Caco-2 (cell line): ENCODE data around the gene CDK10. TPM values are rescaled to one million over a fixed set of nuclear protein-coding genes. Genes with fewer than 3 reads are reported as not detected.
A peak's percentile ranks its signal among the peaks of the same experiment; 100 is the strongest.

Experiments used
- Bru-seq: library from RNA; stranded (reverse); fragments of 400-500 nt; gene quantifications from one replicate; lab custom pipeline; 2021; lab: Mats Ljungman, UMichigan
- BruChase-seq, 2 experiments: library from RNA; stranded (reverse); fragments of 400-500 nt; gene quantifications; one replicate each; lab custom pipeline; 2021; lab: Mats Ljungman, UMichigan
- BruUV-seq: library from RNA; stranded (reverse); fragments of 400-500 nt; replicated peaks from 2 replicates; lab custom pipeline; 2021; lab: Mats Ljungman, UMichigan
- CTCF ChIA-PET: fragments of 300-600 bp; sonication (Branson Sonifier 250); formaldehyde crosslinking; loops from one replicate; lab custom pipeline; 2022; ENCODE audit warnings: antibody characterized with exemption; lab: Charles Lee
- POLR2A ChIA-PET: fragments of 300-600 bp; sonication (Branson Sonifier 250); formaldehyde crosslinking; loops from one replicate; lab custom pipeline; 2022; ENCODE audit warnings: antibody characterized with exemption; lab: Charles Lee
- DNase-seq, 2 experiments: peaks; one replicate each; pipeline versions ENCODE4 v3.0.0 to v3.0.0-alpha.2; 2020 to 2022
- H3K27me3 ChIP-seq: replicated peaks from 2 replicates; pipeline ENCODE4 v1.6.0; 2011; ENCODE audit warnings: low read length; ENCODE audit not compliant: control insufficient read depth, insufficient read depth
- H3K36me3 ChIP-seq: 2 replicates; pipeline ENCODE4 v1.5.1; 2011; ENCODE audit warnings: low read length; ENCODE audit not compliant: control insufficient read depth, insufficient read depth
- H3K4me1 ChIP-seq: fragments of 250-450 bp; sonication (Bioruptor Pico); 2 replicates; pipeline ENCODE4 v1.5.1; 2020; ENCODE audit warnings: mild to moderate bottlenecking
- H3K4me3 ChIP-seq: 2 replicates; pipeline ENCODE4 v1.5.1; 2011; ENCODE audit warnings: low read depth, mild to moderate bottlenecking, control low read depth, low read length
- H3K9me3 ChIP-seq: fragments of 250-450 bp; sonication (Bioruptor Pico); 2 replicates; pipeline ENCODE4 v1.5.1; 2020; ENCODE audit warnings: mild to moderate bottlenecking, moderate library complexity
- H3K27ac Mint-ChIP-seq: one replicate; pipeline ENCODE4 v1.8.0; 2022; ENCODE audit warnings: mixed read lengths; ENCODE audit not compliant: unreplicated experiment
- H3K27me3 Mint-ChIP-seq: one replicate; pipeline ENCODE4 v1.8.0; 2022; ENCODE audit warnings: mixed read lengths; ENCODE audit not compliant: insufficient read depth, unreplicated experiment
- H3K36me3 Mint-ChIP-seq: one replicate; pipeline ENCODE4 v1.8.0; 2022; ENCODE audit warnings: mild to moderate bottlenecking, mixed read lengths; ENCODE audit not compliant: insufficient read depth, unreplicated experiment
- H3K4me1 Mint-ChIP-seq: one replicate; pipeline ENCODE4 v1.8.0; 2022; ENCODE audit warnings: low read depth, mixed read lengths; ENCODE audit not compliant: unreplicated experiment
- H3K4me3 Mint-ChIP-seq: one replicate; pipeline ENCODE4 v1.8.0; 2022; ENCODE audit warnings: mild to moderate bottlenecking, moderate library complexity, mixed read lengths; ENCODE audit not compliant: unreplicated experiment
- H3K9me3 Mint-ChIP-seq: one replicate; pipeline ENCODE4 v1.8.0; 2022; ENCODE audit warnings: mixed read lengths; ENCODE audit not compliant: unreplicated experiment
- CTCF ChIP-seq, 2 experiments: fragments of 200-600 bp in 1 of 2; IDR thresholded peaks; 1 replicate in 1 of 2; 2 replicates in 1 of 2; pipeline versions ENCODE4 v1.5.1 to v1.8.0; 2011 to 2022; ENCODE audit warnings: antibody characterized with exemption in 1 of 2, control low read depth in 1 of 2, inconsistent platforms in 1 of 2, low read depth in 1 of 2, low read length in 1 of 2, mild to moderate bottlenecking in 1 of 2, moderate library complexity in 1 of 2; ENCODE audit not compliant: insufficient read depth in 1 of 2, severe bottlenecking in 1 of 2, unreplicated experiment in 1 of 2
- intact Hi-C: fragments of 100-400 bp; cut with micrococcal nuclease; formaldehyde crosslinking; loops from one replicate; pipeline ENCODE4 v1.10.0; 2022; ENCODE audit not compliant: unreplicated experiment
- long read RNA-seq: library from polyadenylated mRNA; stranded (forward); transcript quantifications from one replicate; pipeline ENCODE4 v2.0.0, GENCODE V29; 2022
- total RNA-seq: library from RNA; stranded (reverse); gene quantifications from 2 replicates; pipeline ENCODE4 v1.2.3, GENCODE V29; 2022

The CDK10 gene
- total RNA-seq (135 and 140 TPM in 2 replicates), Bru-seq, nascent RNA (percentile 75 among the genes with signal in this experiment), BruChase-seq, experiment 1, labeled RNA remaining after a 2-hour chase (percentile 84 among the genes with signal in this experiment), BruChase-seq, experiment 2, labeled RNA remaining after a 6-hour chase (percentile 88 among the genes with signal in this experiment)
- long read RNA-seq, transcript CDK10-202 (13 exons, 1,798 nt): major isoform, 7 of 140 reads
- long read RNA-seq, partial matches to known transcripts: 25 of 140 reads
- long read RNA-seq, other reads (novel, unspliced or antisense): 102 of 140 reads

GRCh38 chr16:89686520-89687091 is at the start of gene CDK10:
CDK10 (plus strand) TSS chr16:89686689; CDS start chr16:89686711, 22 bp downstream.
- H3K36me3 ChIP-seq: peaks cover 8% of the 10 kb centered on the region
- H3K9me3 Mint-ChIP-seq: peaks cover 21% of the 10 kb centered on the region
- DNase-seq: peak; percentile 93 to 98
- peaks cover 65% of the 10 kb centered on the region for H3K36me3 Mint-ChIP-seq
- no peak for TF ChIP-seq CTCF (IDR thresholded peaks at IDR 0.05; ENCODE audit: insufficient read depth in 1 of 2, low read depth in 1 of 2, low read length in 1 of 2, severe bottlenecking in 1 of 2, unreplicated experiment in 1 of 2)
- intact Hi-C loops: loop anchor here (1.0 to 2.0 kb wide), 2 partner anchors 14 to 28 kb away; no protein-coding TSS in a partner anchor
- H3K27ac Mint-ChIP-seq: peak within 1 kb of the TSS; percentile 77
- TSS peak; percentile 22 for BruUV-seq
- peaks cover 9% of the 10 kb centered on the region; the same call in 1 of the 2 replicates for H3K9me3 ChIP-seq
- peaks cover 6% of the 10 kb centered on the region for H3K4me1 Mint-ChIP-seq
- H3K4me3 Mint-ChIP-seq: peak within 1 kb of the TSS; percentile 71
- peak within 1 kb of the TSS; percentile 93 for H3K4me3 ChIP-seq
- POLR2A ChIA-PET: interaction anchor here (0.5 to 1.5 kb wide), 4 partner anchors 13 to 125 kb away, joined by 4 to 14 read pairs (median 6); partner anchors contain the start of genes CHMP1A, SPATA33 and VPS9D1
- no peaks in the 10 kb centered on the region for H3K27me3 ChIP-seq
- H3K4me1 ChIP-seq: peaks cover 10% of the 10 kb centered on the region
- CTCF ChIA-PET: interaction anchor here (1.4 to 1.9 kb wide), 2 partner anchors 14 to 87 kb away, joined by 4 to 11 read pairs; partner anchors contain the start of gene SPATA2L
- H3K27me3 Mint-ChIP-seq: no peaks in the 10 kb centered on the region

GRCh38 chr16:89637379-89637778 is 49.1 kb upstream of the CDK10 start:
- Histone ChIP-seq H3K4me3 (no peak overlapping the region), H3K9me3 (no peaks in the 10 kb centered on the region), H3K36me3 (no peaks in the 10 kb centered on the region), H3K27me3 (no peaks in the 10 kb centered on the region; the same call in 1 of the 2 replicates), H3K4me1 (no peaks in the 10 kb centered on the region)
- no TSS peak for BruUV-seq
- Mint-ChIP-seq H3K27ac (no peak overlapping the region), H3K36me3 (peaks cover 22% of the 10 kb centered on the region), H3K9me3 (no peaks in the 10 kb centered on the region), H3K4me3 (no peak overlapping the region), H3K4me1 (peaks cover 8% of the 10 kb centered on the region), H3K27me3 (peaks cover 3% of the 10 kb centered on the region)
- no peak for TF ChIP-seq CTCF (IDR thresholded peaks at IDR 0.05; ENCODE audit: insufficient read depth in 1 of 2, low read depth in 1 of 2, low read length in 1 of 2, severe bottlenecking in 1 of 2, unreplicated experiment in 1 of 2)
- POLR2A ChIA-PET: no interaction called here
- no peak for DNase-seq
- intact Hi-C loops: no loop called here
- CTCF ChIA-PET: no interaction called here

DNA sequence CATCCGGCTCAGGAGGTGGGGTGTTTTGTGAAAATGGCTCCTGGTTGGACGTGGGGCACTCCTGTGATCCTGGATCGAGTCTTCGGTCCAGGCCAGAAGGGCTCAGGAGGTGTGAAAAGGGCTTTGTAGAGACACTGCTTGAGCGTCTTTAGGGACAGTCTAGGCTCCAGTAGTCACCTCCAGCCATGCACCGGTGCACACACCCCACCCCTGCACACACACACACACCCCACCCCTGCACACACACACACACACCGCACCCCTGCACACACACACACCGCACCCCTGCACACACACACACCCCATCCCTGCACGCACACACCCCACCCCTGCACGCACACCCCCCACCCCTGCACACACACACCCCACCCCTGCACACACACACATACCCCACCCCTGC is 48.0 kb upstream of the CDK10 start:
- DNase-seq: no peak
- Histone ChIP-seq H3K27me3 (no peaks in the 10 kb centered on the region; the same call in 1 of the 2 replicates), H3K4me1 (no peaks in the 10 kb centered on the region), H3K9me3 (no peaks in the 10 kb centered on the region), H3K4me3 (no peak overlapping the region), H3K36me3 (no peaks in the 10 kb centered on the region; the same call in 1 of the 2 replicates)
- Mint-ChIP-seq H3K4me3 (no peak overlapping the region), H3K27ac (no peak overlapping the region), H3K9me3 (no peaks in the 10 kb centered on the region), H3K27me3 (peaks cover 3% of the 10 kb centered on the region), H3K36me3 (peaks cover 31% of the 10 kb centered on the region), H3K4me1 (peaks cover 8% of the 10 kb centered on the region)
- intact Hi-C loops: loop anchor here (2.0 kb wide), 1 partner anchor 20 kb away; no protein-coding TSS in a partner anchor
- BruUV-seq: no TSS peak
- ChIA-PET CTCF (no interaction called here), POLR2A (no interaction called here)
- TF ChIP-seq CTCF (IDR thresholded peaks at IDR 0.05; ENCODE audit: insufficient read depth in 1 of 2, low read depth in 1 of 2, low read length in 1 of 2, severe bottlenecking in 1 of 2, unreplicated experiment in 1 of 2): no peak
